Cardiac septum (tissue), 1 donor: ENCODE data around the gene TRPM2. TPM values are rescaled to one million over a fixed set of nuclear protein-coding genes. Genes with fewer than 3 reads are reported as not detected.

Experiments
- DNase-seq: peaks from one replicate; pipeline ENCODE4 v3.0.0-alpha.2; 2020; ENCODE audit warnings: low spot score
- intact Hi-C: fragments of 100-400 bp; cut with DNase I; formaldehyde crosslinking; loops from one replicate; pipeline ENCODE4 v1.14.0; 2022
- long read RNA-seq: library from polyadenylated mRNA; unstranded; transcript quantifications from one replicate; pipeline ENCODE4 v2.0.0, GENCODE V29; 2021
- total RNA-seq: library from RNA; stranded (reverse); fragmentation: NEBNext Ultra II Directional; extraction: Animal tissue kit (Norgen Biotek cat#: 25700); gene quantifications from one replicate; pipeline ENCODE4 v1.2.1, GENCODE V29; 2021
- donor health status: DM: no; HTN: no; CAD: no.

Gene TRPM2
- total RNA-seq, result 1.2 TPM
- long read RNA-seq, result 0 reads

GRCh38 chr21:44353191-44353970 lies at the start of gene TRPM2:
Gene TRPM2, plus strand, starts transcription at chr21:44353621. Its CDS starts 80 bp downstream, at chr21:44353701.
- intact Hi-C loops, result no loop called here

GRCh38 chr21:44304011-44304616 lies 49.3 kb upstream of the TRPM2 start:
- intact Hi-C loops, result loop anchor here (10.0 kb wide), 1 partner anchor 289 kb away; the partner anchor contains the start of gene TRAPPC10
- no peak for DNase-seq

More at GRCh38 chr21:44353191-44353970, at the start of gene TRPM2:
- DNase-seq, result peak; percentile 91

- no peak for DNase-seq
- intact Hi-C loops, result loop anchor here (10.0 kb wide), 1 partner anchor 290 kb away; the partner anchor contains the start of gene TRAPPC10
Observed at GRCh38 chr21:44304877-44305293, 48.5 kb upstream of the TRPM2 start.

- DNase-seq, result no peak
Observed at GRCh38 chr21:44305691-44306090, 47.7 kb upstream of the TRPM2 start.

GRCh38 chr21:44306936-44307704 lies 46.3 kb upstream of the TRPM2 start:
- no peak for DNase-seq
- intact Hi-C loops, result loop anchor here (10.0 kb wide), 1 partner anchor 292 kb away; the partner anchor contains the start of gene TRAPPC10

More at GRCh38 chr21:44305691-44306090, 47.7 kb upstream of the TRPM2 start:
- intact Hi-C loops, result loop anchor here (10.0 kb wide), 1 partner anchor 291 kb away; the partner anchor contains the start of gene TRAPPC10

DNA sequence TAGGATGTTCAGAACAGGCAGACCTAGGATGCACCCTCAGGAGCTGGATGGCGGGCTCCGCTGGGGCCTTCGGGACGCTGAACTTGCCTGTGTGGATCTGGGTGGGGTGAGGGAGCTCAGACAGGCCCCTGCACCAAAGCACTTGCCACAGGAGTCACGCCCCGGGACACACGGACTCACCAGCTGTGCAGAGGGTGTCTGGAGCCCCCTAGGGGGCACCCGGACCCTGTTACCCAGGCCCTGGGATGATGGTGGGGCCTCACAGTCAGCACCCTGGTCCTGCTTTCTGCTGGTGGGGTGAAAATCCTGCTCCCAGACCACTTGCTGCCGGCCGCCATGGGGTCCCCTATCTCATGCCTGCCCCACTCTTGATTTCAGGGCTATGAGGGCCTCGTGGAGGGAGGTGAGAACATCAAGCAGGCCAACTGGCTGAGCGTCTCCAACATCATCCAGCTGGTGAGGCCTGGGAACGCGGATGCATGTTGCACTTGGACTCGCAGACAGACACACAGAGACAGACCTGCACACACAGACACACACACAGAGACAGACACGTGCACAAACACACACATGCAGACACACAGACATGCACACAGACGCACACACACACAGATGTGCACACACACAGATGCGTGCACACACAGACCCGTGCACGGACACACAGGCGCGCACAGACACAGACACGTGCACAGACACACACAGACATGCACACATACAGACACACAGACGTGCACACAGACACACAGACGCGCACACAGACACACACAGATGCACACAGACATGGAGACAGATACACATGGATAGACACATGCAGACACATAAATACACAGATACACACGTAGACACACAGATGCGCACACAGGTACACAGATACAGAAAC lies 42.6 kb upstream of the TRPM2 start:
- intact Hi-C loops, result no loop called here
- DNase-seq, result no peak

- intact Hi-C loops, result no loop called here
- no peak for DNase-seq
Observed at GRCh38 chr21:44312089-44312488, 41.3 kb upstream of the TRPM2 start.

- intact Hi-C loops, result no loop called here
- DNase-seq, result no peak
Observed at GRCh38 chr21:44312716-44313115, 40.7 kb upstream of the TRPM2 start.

DNA sequence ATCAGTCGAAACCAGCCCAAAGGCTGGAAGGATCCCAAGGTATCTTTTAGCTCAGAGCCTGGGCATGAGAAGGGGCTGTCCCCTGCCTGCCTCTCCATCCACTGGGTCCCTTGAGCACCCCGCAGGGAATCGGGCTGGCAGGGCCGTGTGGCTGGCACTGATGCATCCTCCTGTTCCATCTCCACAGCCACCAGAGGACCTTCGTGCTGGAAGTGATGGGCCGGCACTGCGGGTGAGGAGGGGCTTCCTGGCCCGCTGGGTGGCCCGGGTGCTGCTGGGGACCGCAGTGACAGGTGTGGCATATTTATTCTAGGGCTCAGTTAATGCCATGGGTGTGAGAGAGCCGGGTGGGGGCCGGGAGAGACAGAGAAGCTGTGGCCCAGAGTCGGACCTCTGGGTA lies 40.0 kb upstream of the TRPM2 start:
- no peak for DNase-seq
- intact Hi-C loops, result no loop called here

GRCh38 chr21:44314128-44314527 lies 39.3 kb upstream of the TRPM2 start:
- no peak for DNase-seq
- intact Hi-C loops, result no loop called here

DNA sequence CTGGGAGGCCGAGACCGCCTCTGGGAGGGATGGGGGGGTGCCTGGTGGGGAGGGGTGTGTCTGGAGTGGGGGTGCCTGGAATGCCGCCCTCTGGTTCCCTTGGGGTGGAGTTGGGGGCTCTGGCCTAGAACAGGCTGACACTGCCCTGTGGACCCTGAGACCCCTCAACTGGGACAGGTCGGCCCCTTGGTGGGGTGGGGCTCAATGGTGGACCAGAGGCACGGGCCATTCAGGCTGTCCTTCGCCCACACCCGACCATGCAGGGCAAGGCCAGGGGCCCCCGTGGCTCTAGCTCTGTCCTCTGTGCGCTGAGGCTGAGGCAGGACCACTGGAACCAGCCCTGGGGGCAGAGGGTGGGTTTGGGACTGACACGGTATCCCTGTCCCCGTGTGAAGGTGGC lies 38.9 kb upstream of the TRPM2 start:
- intact Hi-C loops, result no loop called here
- no peak for DNase-seq

- no peak for DNase-seq
- intact Hi-C loops, result no loop called here
Observed at GRCh38 chr21:44315691-44316203, 37.7 kb upstream of the TRPM2 start.

GRCh38 chr21:44316277-44316900 lies 37.0 kb upstream of the TRPM2 start:
- intact Hi-C loops, result no loop called here
- DNase-seq, result no peak

GRCh38 chr21:44317241-44317782 lies 36.1 kb upstream of the TRPM2 start:
- intact Hi-C loops, result no loop called here
- no peak for DNase-seq

DNA sequence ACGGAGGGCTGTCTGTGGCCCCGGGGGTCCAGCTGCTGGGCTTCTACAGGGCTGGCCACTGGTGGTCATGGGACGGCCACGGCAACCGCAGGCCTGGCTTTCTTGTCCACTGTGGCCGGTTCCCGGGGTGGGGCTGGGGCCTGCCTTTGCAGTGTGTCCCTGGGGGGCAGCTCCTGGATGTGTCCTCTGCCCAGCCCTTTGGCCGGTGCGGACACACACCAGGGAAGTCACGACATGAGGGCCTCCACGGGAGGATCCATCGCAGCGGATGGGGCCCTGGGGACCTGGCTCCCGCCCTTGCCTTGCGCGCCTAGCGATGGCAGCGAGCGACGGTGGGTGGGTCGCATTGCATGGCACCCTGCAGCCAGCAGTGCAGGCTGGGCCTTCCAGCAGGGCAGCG lies 35.5 kb upstream of the TRPM2 start:
- intact Hi-C loops, result no loop called here
- DNase-seq, result no peak

- DNase-seq, result no peak
- intact Hi-C loops, result no loop called here
Observed at GRCh38 chr21:44318489-44319285, 34.7 kb upstream of the TRPM2 start.

DNA sequence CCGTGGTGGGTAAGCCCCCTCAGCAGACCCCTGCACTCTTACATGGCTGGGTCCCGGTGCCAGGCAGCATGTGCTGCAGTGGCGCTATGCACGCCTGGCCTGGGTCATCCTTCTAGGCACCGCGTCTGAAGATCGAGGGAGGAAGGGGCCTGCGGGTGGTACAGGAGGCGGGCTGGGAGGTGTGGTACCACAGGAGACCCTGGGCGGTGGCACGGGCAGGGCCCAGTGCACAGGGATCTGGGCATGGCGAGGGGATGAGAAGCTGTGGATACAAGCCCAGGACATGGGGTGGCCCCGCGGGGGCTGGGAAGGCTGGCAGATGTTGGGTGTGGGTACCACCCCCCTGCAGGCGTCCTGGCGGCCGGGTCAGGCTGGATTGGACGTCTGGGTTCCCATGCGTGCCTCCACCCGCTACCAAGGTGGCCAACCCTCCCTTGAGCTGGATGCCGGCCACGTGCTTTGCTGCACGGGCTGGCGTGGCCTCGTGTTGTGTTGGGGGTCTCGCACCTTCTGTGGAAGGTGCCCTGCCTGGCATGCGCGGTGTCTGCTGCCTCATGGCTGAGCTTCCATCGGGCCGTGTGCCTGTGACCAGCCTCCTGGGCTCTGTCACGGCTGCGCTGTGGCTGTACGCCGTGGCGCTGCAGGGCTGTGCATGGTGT lies 33.9 kb upstream of the TRPM2 start:
- DNase-seq, result no peak
- intact Hi-C loops, result no loop called here
